ENCODE results near the gene TCFL5. TPM values are rescaled to one million over a fixed set of nuclear protein-coding genes. Genes with fewer than 3 reads are reported as not detected.

TCFL5 gene
- total and polyA plus RNA-seq, 2 donors from 2014 or later = 6.1 to 11.5 TPM

DNA sequence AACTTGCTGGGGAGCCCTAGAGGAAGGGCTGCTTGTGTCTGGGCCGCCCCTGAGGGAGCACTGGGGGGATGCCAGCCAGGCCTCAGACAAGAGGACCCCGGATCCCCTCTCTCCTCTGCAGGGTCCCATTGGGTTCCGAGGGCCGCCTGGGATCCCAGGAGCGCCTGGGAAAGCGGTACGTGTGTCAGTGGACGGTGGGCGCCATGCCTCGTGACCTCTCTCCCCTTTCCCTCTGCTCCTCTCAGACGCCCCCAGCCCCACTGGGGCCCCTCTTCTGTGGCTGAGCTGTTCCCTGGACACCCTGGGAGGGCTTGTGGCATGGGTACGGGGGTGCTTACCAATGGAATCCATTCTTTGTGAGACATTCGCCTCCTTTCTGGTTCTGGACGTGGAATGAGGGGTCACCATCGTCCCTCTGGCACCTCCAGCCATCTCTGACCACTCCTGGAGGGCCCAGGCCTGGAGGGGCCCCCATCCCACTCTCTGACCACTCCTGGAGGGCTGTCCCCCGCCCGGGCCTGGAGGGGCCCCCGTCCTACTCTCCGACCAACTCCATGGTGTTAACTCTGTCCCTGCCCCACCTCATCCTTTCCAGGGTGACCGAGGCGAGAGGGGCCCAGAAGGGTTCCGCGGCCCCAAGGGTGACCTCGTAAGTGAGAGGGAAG is 34.8 kb downstream of the TCFL5 start:
- peaks cover 0 to 5% (median 0%) of the 10 kb centered on the region in 3 donors for H3K4me1 ChIP-seq (ENCODE audit: control insufficient read depth in 2 of 3, insufficient read depth in 2 of 3, low read depth in 1 of 3, low read length in 3 of 3)
- DNase-seq (peak in 2 of 5 donors; percentile 52 to 74), FAIRE-seq (no peak)
- no peaks in the 10 kb centered on the region for H3K36me3 ChIP-seq (ENCODE audit: control insufficient read depth in 2 of 3, insufficient read depth in 3 of 3, low read length in 3 of 3)
- H3K9ac ChIP-seq (ENCODE audit: low read length in 3 of 3) = no peak overlapping the region
- no peak overlapping the region for H3K27ac ChIP-seq (ENCODE audit: low read depth in 2 of 2, low read length in 2 of 2)
- H3K4me3 ChIP-seq (ENCODE audit: low read length in 3 of 3) = no peak overlapping the region
- intact Hi-C loops (cut with DNase I) = no loop called here
- H3K27me3 ChIP-seq (ENCODE audit: control insufficient read depth, insufficient read depth, low read length) = no peaks in the 10 kb centered on the region
- H3K9me3 ChIP-seq (ENCODE audit: control insufficient read depth in 2 of 3, insufficient read depth in 1 of 3, low read length in 3 of 3) = no peaks in the 10 kb centered on the region
- TF ChIP-seq, protein P1, sequence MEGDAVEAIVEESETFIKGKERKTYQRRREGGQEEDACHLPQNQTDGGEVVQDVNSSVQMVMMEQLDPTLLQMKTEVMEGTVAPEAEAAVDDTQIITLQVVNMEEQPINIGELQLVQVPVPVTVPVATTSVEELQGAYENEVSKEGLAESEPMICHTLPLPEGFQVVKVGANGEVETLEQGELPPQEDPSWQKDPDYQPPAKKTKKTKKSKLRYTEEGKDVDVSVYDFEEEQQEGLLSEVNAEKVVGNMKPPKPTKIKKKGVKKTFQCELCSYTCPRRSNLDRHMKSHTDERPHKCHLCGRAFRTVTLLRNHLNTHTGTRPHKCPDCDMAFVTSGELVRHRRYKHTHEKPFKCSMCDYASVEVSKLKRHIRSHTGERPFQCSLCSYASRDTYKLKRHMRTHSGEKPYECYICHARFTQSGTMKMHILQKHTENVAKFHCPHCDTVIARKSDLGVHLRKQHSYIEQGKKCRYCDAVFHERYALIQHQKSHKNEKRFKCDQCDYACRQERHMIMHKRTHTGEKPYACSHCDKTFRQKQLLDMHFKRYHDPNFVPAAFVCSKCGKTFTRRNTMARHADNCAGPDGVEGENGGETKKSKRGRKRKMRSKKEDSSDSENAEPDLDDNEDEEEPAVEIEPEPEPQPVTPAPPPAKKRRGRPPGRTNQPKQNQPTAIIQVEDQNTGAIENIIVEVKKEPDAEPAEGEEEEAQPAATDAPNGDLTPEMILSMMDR (IDR thresholded peaks at IDR 0.05; ENCODE audit: borderline replicate concordance, extremely low read depth, insufficient read depth) = no peak

DNA sequence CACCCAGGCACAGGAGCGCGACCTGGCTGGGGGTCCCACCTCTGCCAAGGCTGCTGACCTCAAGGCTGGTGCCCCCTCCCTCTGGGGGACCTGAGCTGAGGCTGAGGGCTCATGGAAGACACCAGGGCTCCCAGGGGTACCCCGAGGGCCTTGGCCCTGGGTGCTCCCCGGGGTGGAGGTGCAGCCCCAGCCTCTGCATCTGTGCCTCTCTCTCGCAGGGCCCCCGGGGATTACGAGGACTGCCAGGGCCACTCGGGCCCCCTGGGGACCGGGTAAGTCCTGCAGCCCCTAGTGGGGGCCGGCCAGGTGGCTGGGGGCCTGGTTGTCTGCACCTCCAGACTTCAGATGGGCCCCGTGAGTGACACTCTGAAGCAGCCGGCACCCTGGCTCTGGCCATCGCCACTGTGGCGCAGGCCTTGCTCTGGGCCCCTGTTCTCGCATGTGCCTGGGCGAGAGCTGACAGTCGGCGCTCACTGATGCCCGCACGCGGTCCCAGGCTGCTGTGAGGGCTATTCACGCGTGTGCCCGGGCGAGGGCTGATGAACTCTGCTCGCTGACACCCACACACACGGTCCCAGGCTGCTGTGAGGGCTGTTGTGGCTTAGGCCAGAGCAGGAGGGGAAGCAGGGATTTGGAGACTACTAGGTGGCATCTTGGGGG is 35.5 kb downstream of the TCFL5 start:
- Histone ChIP-seq H3K9me3 (ENCODE audit: control insufficient read depth in 2 of 3, insufficient read depth in 1 of 3, low read length in 3 of 3) (no peaks in the 10 kb centered on the region), H3K4me3 (ENCODE audit: low read length in 3 of 3) (no peak overlapping the region), H3K4me1 (ENCODE audit: control insufficient read depth in 2 of 3, insufficient read depth in 2 of 3, low read depth in 1 of 3, low read length in 3 of 3) (peaks cover 0 to 5% (median 0%) of the 10 kb centered on the region in 3 donors), H3K27me3 (ENCODE audit: control insufficient read depth, insufficient read depth, low read length) (no peaks in the 10 kb centered on the region), H3K36me3 (ENCODE audit: control insufficient read depth in 2 of 3, insufficient read depth in 3 of 3, low read length in 3 of 3) (no peaks in the 10 kb centered on the region), H3K27ac (ENCODE audit: low read depth in 2 of 2, low read length in 2 of 2) (no peak overlapping the region), H3K9ac (ENCODE audit: low read length in 3 of 3) (no peak overlapping the region)
- TF ChIP-seq, protein P1 (IDR thresholded peaks at IDR 0.05; ENCODE audit: borderline replicate concordance, extremely low read depth, insufficient read depth) = no peak
- DNase-seq = peak in 2 of 5 donors; percentile 69 to 71
- FAIRE-seq = no peak
- intact Hi-C loops (cut with DNase I) = no loop called here

DNA sequence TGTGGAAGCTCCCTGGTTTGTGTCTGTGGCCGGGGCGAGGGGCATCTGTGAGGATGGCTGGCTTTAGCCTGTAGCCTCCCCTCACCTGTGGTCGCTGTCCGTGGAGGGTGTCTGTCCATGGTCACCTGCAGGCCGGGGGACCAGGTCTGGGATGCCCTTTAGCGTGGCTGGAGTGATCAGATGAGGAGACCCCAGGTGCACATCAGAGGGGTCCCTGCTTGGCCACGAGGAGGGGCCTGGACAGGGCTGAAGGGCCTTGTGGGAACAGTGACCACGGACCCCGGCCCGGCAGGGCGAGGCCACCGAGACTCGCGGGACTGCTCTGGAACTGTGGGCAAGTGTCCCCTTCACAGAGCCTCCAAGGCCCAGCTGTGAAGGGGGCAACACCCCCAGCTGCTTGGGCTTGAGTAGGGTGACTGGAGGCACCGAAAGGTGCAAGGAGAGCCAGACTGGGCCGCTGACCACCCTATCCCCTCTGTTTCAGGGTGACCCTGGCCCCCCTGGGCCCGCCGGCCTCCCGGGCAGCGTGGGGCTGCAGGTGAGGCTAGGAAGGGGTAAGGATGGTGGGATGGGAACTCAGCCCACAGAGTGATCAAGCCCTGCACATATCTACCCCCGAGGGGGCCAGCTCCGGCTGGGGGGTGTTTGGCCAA is 36.2 kb downstream of the TCFL5 start:
- peak in 2 of 5 donors; percentile 72 to 80 for DNase-seq
- H3K4me3 ChIP-seq (ENCODE audit: low read length in 3 of 3) = no peak overlapping the region
- TF ChIP-seq, protein P1 (IDR thresholded peaks at IDR 0.05; ENCODE audit: borderline replicate concordance, extremely low read depth, insufficient read depth) = no peak

More for the DNA sequence above, 36.2 kb downstream of the TCFL5 start:
- no peak for FAIRE-seq
- Histone ChIP-seq H3K9ac (ENCODE audit: low read length in 3 of 3) (no peak overlapping the region), H3K4me1 (ENCODE audit: control insufficient read depth in 2 of 3, insufficient read depth in 2 of 3, low read depth in 1 of 3, low read length in 3 of 3) (peaks cover 0 to 5% (median 0%) of the 10 kb centered on the region in 3 donors), H3K36me3 (ENCODE audit: control insufficient read depth in 2 of 3, insufficient read depth in 3 of 3, low read length in 3 of 3) (no peaks in the 10 kb centered on the region), H3K9me3 (ENCODE audit: control insufficient read depth in 2 of 3, insufficient read depth in 1 of 3, low read length in 3 of 3) (no peaks in the 10 kb centered on the region), H3K27ac (ENCODE audit: low read depth in 2 of 2, low read length in 2 of 2) (no peak overlapping the region), H3K27me3 (ENCODE audit: control insufficient read depth, insufficient read depth, low read length) (no peaks in the 10 kb centered on the region)
- intact Hi-C loops (cut with DNase I) = no loop called here
